Neuronal stem cell (in vitro differentiated cells): ENCODE results near the gene CENPM.

Experiments
- DNase-seq: peaks from one replicate; pipeline ENCODE4 v3.0.0-alpha.2; 2013; ENCODE audit warnings: low spot score
- H2AFZ ChIP-seq: one replicate; pipeline ENCODE4 v1.6.1; 2013; ENCODE audit warnings: mild to moderate bottlenecking, low read length, inconsistent platforms
- H2AK5ac ChIP-seq: 2 replicates; pipeline ENCODE4 v1.6.1; 2013; ENCODE audit warnings: low read depth, mild to moderate bottlenecking, inconsistent platforms, low read length, moderate library complexity, mixed read lengths
- H2BK120ac ChIP-seq: 2 replicates; pipeline ENCODE4 v1.6.1; 2013; ENCODE audit warnings: low read depth, mild to moderate bottlenecking, inconsistent platforms, low read length, moderate library complexity, mixed read lengths
- H2BK12ac ChIP-seq: one replicate; pipeline ENCODE4 v1.6.1; 2013; ENCODE audit warnings: low read length, inconsistent platforms
- H2BK15ac ChIP-seq: 2 replicates; pipeline ENCODE4 v1.6.1; 2013; ENCODE audit warnings: mild to moderate bottlenecking, low read length, inconsistent platforms, mixed read lengths
- H2BK5ac ChIP-seq: one replicate; pipeline ENCODE4 v1.6.1; 2013; ENCODE audit warnings: inconsistent platforms, mild to moderate bottlenecking, low read length, moderate library complexity
- H3K14ac ChIP-seq: one replicate; pipeline ENCODE4 v1.6.1; 2013; ENCODE audit warnings: low read length, inconsistent platforms
- H3K18ac ChIP-seq: 2 replicates; pipeline ENCODE4 v1.6.1; 2013; ENCODE audit warnings: low read length, inconsistent platforms
- H3K23ac ChIP-seq: 2 replicates; pipeline ENCODE4 v1.6.1; 2013; ENCODE audit warnings: low read depth, mild to moderate bottlenecking, mixed read lengths, low read length, inconsistent platforms; ENCODE audit not compliant: poor library complexity
- H3K27ac ChIP-seq: replicated peaks from 3 replicates; pipeline ENCODE4 v1.5.1; 2013; ENCODE audit warnings: low read length, inconsistent platforms
- H3K27me3 ChIP-seq, 3 experiments: 2 replicates each; pipeline ENCODE4 v1.6.1; 2013; ENCODE audit warnings: low read length in 3 of 3, mild to moderate bottlenecking in 2 of 3, inconsistent platforms in 1 of 3, low read depth in 1 of 3, mixed read lengths in 1 of 3, moderate library complexity in 1 of 3; ENCODE audit not compliant: control insufficient read depth in 3 of 3, insufficient read depth in 3 of 3
- H3K36me3 ChIP-seq, 2 donors: replicated peaks in 1 of 2; 2 replicates each; pipeline ENCODE4 v1.6.1; 2013; ENCODE audit warnings: low read length in 2 of 2; ENCODE audit not compliant: control insufficient read depth in 2 of 2, insufficient read depth in 2 of 2
- H3K4ac ChIP-seq: 2 replicates; pipeline ENCODE4 v1.6.1; 2013; ENCODE audit warnings: inconsistent platforms, mild to moderate bottlenecking, low read length, moderate library complexity
- H3K4me1 ChIP-seq, 2 donors: 1 replicate in 1 of 2; 2 replicates in 1 of 2; pipeline ENCODE4 v1.6.1; 2013; ENCODE audit warnings: low read length in 2 of 2, low read depth in 1 of 2; ENCODE audit not compliant: control insufficient read depth in 2 of 2, insufficient read depth in 1 of 2
- H3K4me2 ChIP-seq: one replicate; pipeline ENCODE4 v1.6.1; 2013; ENCODE audit warnings: mild to moderate bottlenecking, low read length, inconsistent platforms; ENCODE audit not compliant: insufficient read depth, poor library complexity, severe bottlenecking
- H3K4me3 ChIP-seq, 2 donors: 2 replicates each; pipeline ENCODE4 v1.5.1; 2013; ENCODE audit warnings: low read length in 2 of 2, mild to moderate bottlenecking in 2 of 2, inconsistent platforms in 1 of 2, moderate library complexity in 1 of 2
- H3K79me1 ChIP-seq: one replicate; pipeline ENCODE4 v1.6.1; 2013; ENCODE audit warnings: low read depth, mild to moderate bottlenecking, inconsistent platforms, low read length, moderate library complexity
- H3K9ac ChIP-seq: one replicate; pipeline ENCODE4 v1.6.1; 2013; ENCODE audit warnings: mild to moderate bottlenecking, low read depth, low read length, inconsistent platforms; ENCODE audit not compliant: poor library complexity
- H3K9me3 ChIP-seq, 2 donors: replicated peaks in 1 of 2; 2 replicates each; pipeline versions ENCODE3 to v1.6.1; 2013; ENCODE audit warnings: low read length in 2 of 2, mild to moderate bottlenecking in 2 of 2, inconsistent platforms in 1 of 2, low read depth in 1 of 2, mixed read lengths in 1 of 2, moderate library complexity in 1 of 2; ENCODE audit not compliant: control insufficient read depth in 2 of 2, insufficient read depth in 1 of 2
- H4K8ac ChIP-seq: one replicate; pipeline ENCODE4 v1.6.1; 2013; ENCODE audit warnings: low read depth, mild to moderate bottlenecking, inconsistent platforms, low read length, moderate library complexity
- H4K91ac ChIP-seq: one replicate; pipeline ENCODE4 v1.6.1; 2013; ENCODE audit warnings: low read length, low read depth, mild to moderate bottlenecking, inconsistent platforms; ENCODE audit not compliant: poor library complexity
- WGBS, 2 donors: extraction: QIAGEN DNeasy Blood & Tissue Kit; methylation state at CpG; one replicate each; pipeline ENCODE4 v1.1.7; 2013; ENCODE audit warnings: missing lambda C conversion rate in 2 of 2, mixed read lengths in 1 of 2; ENCODE audit not compliant: insufficient read length in 2 of 2, insufficient replicate concordance in 1 of 2; ENCODE audit errors: extremely low coverage in 2 of 2; 5-methylcytosine and 5-hydroxymethylcytosine counted together

The CENPM gene

GRCh38 chr22:41917375-41917902 lies 29.5 kb downstream of the CENPM start:
- H2BK5ac ChIP-seq: no peak overlapping the region
- H3K4me3 ChIP-seq: peak overlapping the region in 1 of 2 donors; percentile 43
- no peaks in the 10 kb centered on the region for H3K79me1 ChIP-seq
- H3K4me2 ChIP-seq: no peak overlapping the region
- H3K4ac ChIP-seq: no peak overlapping the region
- peaks cover 2 to 5% of the 10 kb centered on the region in 2 donors for H3K4me1 ChIP-seq
- no peak overlapping the region for H3K9ac ChIP-seq
- H3K14ac ChIP-seq: no peak overlapping the region
- DNase-seq: no peak
- H2AK5ac ChIP-seq: no peak overlapping the region
- no peak overlapping the region for H2BK15ac ChIP-seq
- H3K18ac ChIP-seq: no peak overlapping the region
- H3K23ac ChIP-seq: peak overlapping the region; percentile 6
- no CpG with 5 or more reads among the region's 11 CpGs for WGBS, 2 donors
- H2AFZ ChIP-seq: no peak overlapping the region
- no peaks in the 10 kb centered on the region for H3K9me3 ChIP-seq
- no peaks in the 10 kb centered on the region for H3K36me3 ChIP-seq
- no peak overlapping the region for H2BK120ac ChIP-seq
- no peak overlapping the region for H4K8ac ChIP-seq
- peaks cover 59 to 88% (median 60%) of the 10 kb centered on the region in 3 experiments for H3K27me3 ChIP-seq
- H4K91ac ChIP-seq: no peak overlapping the region
- H3K27ac ChIP-seq: no peak overlapping the region
- no peak overlapping the region for H2BK12ac ChIP-seq

DNA sequence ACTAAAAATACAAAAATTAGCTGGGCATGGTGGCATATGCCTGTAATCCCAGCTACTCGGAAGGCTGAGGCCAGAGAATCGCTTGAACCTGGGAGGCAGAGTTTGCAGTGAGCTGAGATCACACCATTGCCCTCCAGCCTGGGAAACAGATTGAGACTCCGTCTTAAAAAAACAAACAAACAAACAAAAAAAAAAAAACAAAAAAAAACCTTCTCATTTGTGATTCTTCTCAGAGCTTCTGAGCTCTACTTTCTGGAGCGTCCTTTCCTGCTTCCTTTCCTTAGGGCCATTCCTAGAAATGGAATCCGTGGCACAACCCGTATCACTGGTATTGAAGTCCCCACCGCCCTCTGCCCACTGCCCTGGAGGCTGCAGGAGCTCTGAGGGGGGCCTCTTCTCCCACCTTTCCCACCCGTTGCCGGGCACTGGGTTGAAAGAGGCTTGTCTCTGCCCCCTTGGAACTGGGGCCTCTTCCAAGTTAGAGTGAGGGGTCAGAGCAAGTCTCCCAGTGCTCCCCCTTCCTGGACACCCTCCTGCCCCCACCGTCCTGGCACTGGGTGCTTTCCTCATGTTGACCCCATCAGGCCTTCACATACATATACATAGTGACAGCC lies 30.1 kb downstream of the CENPM start:
- peaks cover 64 to 92% (median 66%) of the 10 kb centered on the region in 3 experiments for H3K27me3 ChIP-seq

DNA sequence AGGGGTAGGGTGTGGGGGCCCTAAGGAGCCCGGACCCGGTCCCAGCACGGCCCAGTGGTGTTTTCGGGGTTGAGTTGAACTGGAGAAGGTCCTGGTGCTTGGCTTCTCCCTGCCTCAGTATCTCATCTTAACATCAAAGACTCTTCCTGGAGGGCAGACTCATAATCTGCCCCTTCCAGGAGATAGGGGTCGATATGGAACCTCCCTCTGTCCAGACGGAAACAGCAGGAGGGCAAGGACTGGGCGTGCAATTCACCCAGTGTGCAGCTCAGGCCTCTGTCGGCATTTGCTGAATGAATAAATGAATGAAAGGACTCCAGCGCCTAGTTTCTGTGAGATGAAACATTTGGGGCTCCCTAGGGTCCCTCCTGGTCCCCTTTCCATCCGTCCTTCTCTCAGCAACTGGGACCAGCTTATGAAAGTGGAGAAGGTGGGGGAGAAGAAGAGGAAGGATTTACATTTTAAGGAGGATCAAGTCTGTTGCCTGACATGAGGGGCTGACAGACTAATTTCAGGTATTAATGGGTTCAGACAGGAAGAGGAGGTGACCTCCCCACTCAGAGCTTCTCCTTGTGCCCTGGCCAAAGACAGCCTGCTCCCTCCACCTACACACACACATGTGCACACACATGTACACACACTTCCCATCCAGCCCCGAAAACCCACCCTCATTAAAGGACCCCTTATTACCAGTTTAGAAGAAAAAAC lies 31.0 kb downstream of the CENPM start:
- Histone ChIP-seq H2AFZ (no peak overlapping the region), H3K18ac (peak overlapping the region; percentile 89), H4K91ac (no peak overlapping the region), H3K79me1 (no peaks in the 10 kb centered on the region), H3K4me2 (no peak overlapping the region), H3K4me1 (peaks cover 2 to 5% of the 10 kb centered on the region in 2 donors), H2BK12ac (no peak overlapping the region), H4K8ac (no peak overlapping the region), H2BK15ac (no peak overlapping the region), H2AK5ac (peak overlapping the region; percentile 36), H3K27ac (no peak overlapping the region), H3K23ac (no peak overlapping the region), H3K36me3 (no peaks in the 10 kb centered on the region), H3K27me3 (peaks cover 72 to 100% (median 75%) of the 10 kb centered on the region in 3 experiments), H3K9me3 (no peaks in the 10 kb centered on the region), H2BK120ac (no peak overlapping the region), H3K4me3 (no peak overlapping the region), H3K14ac (no peak overlapping the region), H3K4ac (no peak overlapping the region), H3K9ac (no peak overlapping the region), H2BK5ac (no peak overlapping the region)
- no CpG with 5 or more reads among the region's 11 CpGs for WGBS, 2 donors
- no peak for DNase-seq

More for the DNA sequence above, 30.1 kb downstream of the CENPM start:
- Histone ChIP-seq H3K4ac (no peak overlapping the region), H3K14ac (no peak overlapping the region), H3K9ac (no peak overlapping the region), H4K8ac (no peak overlapping the region), H3K79me1 (no peaks in the 10 kb centered on the region), H3K23ac (no peak overlapping the region), H3K27ac (no peak overlapping the region), H2BK5ac (no peak overlapping the region), H3K4me3 (no peak overlapping the region), H3K4me2 (no peak overlapping the region), H4K91ac (no peak overlapping the region), H3K18ac (no peak overlapping the region), H2AFZ (no peak overlapping the region), H2AK5ac (no peak overlapping the region), H2BK12ac (no peak overlapping the region), H3K36me3 (no peaks in the 10 kb centered on the region), H2BK15ac (no peak overlapping the region), H3K9me3 (no peaks in the 10 kb centered on the region), H3K4me1 (peaks cover 2 to 5% of the 10 kb centered on the region in 2 donors), H2BK120ac (no peak overlapping the region)
- DNase-seq: no peak
- no CpG with 5 or more reads among the region's 10 CpGs for WGBS, 2 donors
